H9 (cell line): ENCODE results near the gene NID1. TPM values are rescaled to one million over a fixed set of nuclear protein-coding genes. Genes with fewer than 3 reads are reported as not detected.

Experiments used
- DNase-seq: peaks from one replicate; pipeline ENCODE4 v3.0.0-alpha.2; 2017
- H2AFZ ChIP-seq: one replicate; pipeline ENCODE4 v1.6.1; 2013; ENCODE audit warnings: mild to moderate bottlenecking, low read length, control low read depth, moderate library complexity
- H2AK5ac ChIP-seq: 2 replicates; pipeline ENCODE4 v1.6.1; 2013; ENCODE audit warnings: low read length, control low read depth, mixed read lengths; ENCODE audit not compliant: insufficient read length
- H2BK120ac ChIP-seq: one replicate; pipeline ENCODE4 v1.6.1; 2013; ENCODE audit warnings: low read depth, mild to moderate bottlenecking, low read length, control low read depth, inconsistent platforms; ENCODE audit not compliant: poor library complexity, severe bottlenecking
- H2BK12ac ChIP-seq: 2 replicates; pipeline ENCODE4 v1.6.1; 2013; ENCODE audit warnings: low read length, control low read depth, mixed read lengths, low read depth; ENCODE audit not compliant: insufficient read length
- H2BK15ac ChIP-seq: 2 replicates; pipeline ENCODE4 v1.6.1; 2013; ENCODE audit warnings: low read depth, low read length, control low read depth
- H2BK20ac ChIP-seq: one replicate; pipeline ENCODE4 v1.6.1; 2013; ENCODE audit warnings: low read depth, mild to moderate bottlenecking, low read length, control low read depth, inconsistent platforms; ENCODE audit not compliant: poor library complexity, severe bottlenecking
- H2BK5ac ChIP-seq: 2 replicates; pipeline ENCODE4 v1.6.1; 2013; ENCODE audit warnings: low read length, control low read depth, mixed read lengths; ENCODE audit not compliant: insufficient read length
- H3K14ac ChIP-seq: 2 replicates; pipeline ENCODE4 v1.6.1; 2013; ENCODE audit warnings: low read length, control low read depth; ENCODE audit not compliant: insufficient read depth
- H3K18ac ChIP-seq: 2 replicates; pipeline ENCODE4 v1.6.1; 2013; ENCODE audit warnings: low read depth, mild to moderate bottlenecking, mixed read lengths, low read length, control low read depth; ENCODE audit not compliant: insufficient read length
- H3K23ac ChIP-seq: 2 replicates; pipeline ENCODE4 v1.6.1; 2013; ENCODE audit warnings: low read length, control low read depth, mixed read lengths, low read depth; ENCODE audit not compliant: insufficient read length
- H3K23me2 ChIP-seq: 2 replicates; pipeline ENCODE4 v1.6.1; 2013; ENCODE audit warnings: low read depth, mild to moderate bottlenecking, mixed read lengths, low read length, control low read depth; ENCODE audit not compliant: insufficient read length, poor library complexity, severe bottlenecking
- H3K27ac ChIP-seq: 2 replicates; pipeline ENCODE4 v1.5.1; 2013; ENCODE audit warnings: low read length, control low read depth, mixed read lengths, low read depth; ENCODE audit not compliant: insufficient read length
- H3K27me3 ChIP-seq: 2 replicates; pipeline ENCODE4 v1.6.1; 2013; ENCODE audit warnings: low read length, control low read depth, inconsistent platforms; ENCODE audit not compliant: insufficient read depth
- H3K4ac ChIP-seq: 2 replicates; pipeline ENCODE4 v1.6.1; 2013; ENCODE audit warnings: low read depth, mild to moderate bottlenecking, control low read depth, inconsistent platforms, low read length, moderate library complexity
- H3K4me1 ChIP-seq: 2 replicates; pipeline ENCODE4 v1.6.1; 2013; ENCODE audit warnings: low read length, control low read depth, inconsistent platforms; ENCODE audit not compliant: insufficient read depth
- H3K4me2 ChIP-seq: 2 replicates; pipeline ENCODE4 v1.6.1; 2013; ENCODE audit warnings: low read length, control low read depth, mixed read lengths; ENCODE audit not compliant: insufficient read length, insufficient read depth
- H3K56ac ChIP-seq: 2 replicates; pipeline ENCODE4 v1.6.1; 2013; ENCODE audit warnings: low read depth, mild to moderate bottlenecking, mixed read lengths, low read length, control low read depth; ENCODE audit not compliant: insufficient read length
- H3K79me1 ChIP-seq: 2 replicates; pipeline ENCODE4 v1.6.1; 2013; ENCODE audit warnings: low read depth, mild to moderate bottlenecking, moderate library complexity, low read length, control low read depth, inconsistent platforms; ENCODE audit not compliant: insufficient read depth, poor library complexity, severe bottlenecking
- H3K79me2 ChIP-seq: 2 replicates; pipeline ENCODE4 v1.6.1; 2013; ENCODE audit warnings: low read length, control low read depth, inconsistent platforms; ENCODE audit not compliant: insufficient read depth
- H3K9ac ChIP-seq: 2 replicates; pipeline ENCODE4 v1.6.1; 2013; ENCODE audit warnings: low read length, control low read depth, mixed read lengths; ENCODE audit not compliant: insufficient read length; ENCODE audit errors: extremely low read depth
- H3K9me3 ChIP-seq: one replicate; pipeline ENCODE4 v1.6.1; 2013; ENCODE audit warnings: low read depth, low read length, inconsistent platforms; ENCODE audit not compliant: control insufficient read depth
- H3T11ph ChIP-seq: one replicate; pipeline ENCODE4 v1.6.1; 2013; ENCODE audit warnings: mild to moderate bottlenecking, low read length, control low read depth, inconsistent platforms
- H4K20me1 ChIP-seq: one replicate; pipeline ENCODE4 v1.6.1; 2013; ENCODE audit not compliant: control insufficient read depth, insufficient read length, insufficient read depth
- H4K5ac ChIP-seq: 2 replicates; pipeline ENCODE4 v1.6.1; 2013; ENCODE audit warnings: low read depth, mild to moderate bottlenecking, mixed read lengths, low read length, control low read depth; ENCODE audit not compliant: insufficient read length
- H4K8ac ChIP-seq: replicated peaks from 2 replicates; pipeline ENCODE4 v1.6.1; 2013; ENCODE audit warnings: low read length, control low read depth, mixed read lengths, low read depth; ENCODE audit not compliant: insufficient read length
- H4K91ac ChIP-seq: 2 replicates; pipeline ENCODE4 v1.6.1; 2013; ENCODE audit warnings: low read depth, mild to moderate bottlenecking, moderate library complexity, mixed read lengths, low read length, control low read depth; ENCODE audit not compliant: insufficient read length
- H3K27ac Mint-ChIP-seq, 3 experiments: 2 replicates in 2 of 3; 3 replicates in 1 of 3; pipeline ENCODE4 v1.8.0; 2020 to 2021; ENCODE audit warnings: mixed read lengths in 3 of 3, mild to moderate bottlenecking in 1 of 3, moderate library complexity in 1 of 3
- H3K27me3 Mint-ChIP-seq: 2 replicates; pipeline ENCODE4 v1.8.0; 2021; ENCODE audit warnings: low read depth, mild to moderate bottlenecking, moderate library complexity, mixed read lengths
- H3K36me3 Mint-ChIP-seq, 3 experiments: 2 replicates in 2 of 3; 3 replicates in 1 of 3; pipeline ENCODE4 v1.8.0; 2020 to 2021; ENCODE audit warnings: low read depth in 3 of 3, mixed read lengths in 3 of 3; ENCODE audit not compliant: insufficient read depth in 1 of 3
- H3K4me1 Mint-ChIP-seq, 2 experiments: 2 replicates each; pipeline ENCODE4 v1.8.0; 2020; ENCODE audit warnings: mixed read lengths in 2 of 2
- H3K4me3 Mint-ChIP-seq, 2 experiments: 2 replicates in 1 of 2; 3 replicates in 1 of 2; pipeline ENCODE4 v1.8.0; 2020 to 2021; ENCODE audit warnings: mild to moderate bottlenecking in 2 of 2, mixed read lengths in 2 of 2, moderate library complexity in 1 of 2
- H3K9me3 Mint-ChIP-seq, 2 experiments: 2 replicates in 1 of 2; 3 replicates in 1 of 2; pipeline ENCODE4 v1.8.0; 2020; ENCODE audit warnings: mild to moderate bottlenecking in 2 of 2, mixed read lengths in 2 of 2, moderate library complexity in 1 of 2
- WGBS: extraction: QIAGEN DNeasy Blood & Tissue Kit; methylation state at CpG from one replicate; pipeline ENCODE4 v1.1.7; 2013; ENCODE audit warnings: missing lambda C conversion rate, low lambda C conversion rate, mixed read lengths; ENCODE audit not compliant: insufficient read length; ENCODE audit errors: extremely low coverage; 5-methylcytosine and 5-hydroxymethylcytosine counted together
- total RNA-seq: library from RNA; stranded (reverse); gene quantifications from 2 replicates; pipeline ENCODE4 v1.2.1, GENCODE V29; 2021
- TF ChIP-seq, protein P1 (sequence below): fragments of 200-600 bp; sonication (generic); conservative IDR thresholded peaks from 3 replicates; pipeline ENCODE4 v1.8.0; 2021; ENCODE audit warnings: antibody characterized with exemption, mild to moderate bottlenecking

The NID1 gene
- total RNA-seq, 1 experiment from 2014 or later = 28.5 TPM

DNA sequence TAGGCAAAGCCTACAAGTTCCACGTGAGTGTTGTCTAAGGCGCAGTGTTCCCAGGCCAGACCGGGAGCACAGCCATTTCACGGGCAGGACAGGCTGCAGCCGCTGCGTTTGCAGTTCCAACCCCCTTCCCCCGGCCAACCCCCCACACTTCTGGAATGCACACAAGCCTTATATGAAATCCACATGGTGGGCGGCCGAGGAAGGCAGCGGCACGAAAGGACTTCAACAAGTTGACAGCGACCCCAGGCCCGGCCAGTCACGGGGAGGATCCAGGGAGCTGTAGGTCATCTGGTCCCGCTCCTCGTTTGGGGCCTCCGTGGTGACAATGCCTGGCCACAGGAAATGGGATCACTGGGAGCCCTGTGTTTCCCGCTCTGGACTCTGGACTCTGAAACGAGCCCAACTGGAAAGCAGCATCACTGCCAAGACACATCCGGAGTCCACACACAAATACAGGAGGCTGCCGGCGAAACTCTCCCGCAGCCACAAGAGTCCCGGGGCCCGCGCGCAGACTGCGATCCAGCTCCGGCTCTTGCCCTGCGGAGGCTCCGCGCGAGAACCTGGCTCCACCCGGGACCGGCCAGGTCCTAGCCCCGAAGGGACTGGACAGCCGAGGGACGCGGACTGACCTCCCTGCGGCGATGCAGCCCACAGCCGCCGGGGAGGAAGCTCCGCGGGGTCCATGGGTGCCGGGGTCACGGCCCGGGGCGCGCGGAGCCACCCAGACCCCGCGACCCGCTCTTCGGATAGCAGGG, 794 bp downstream of the NID1 start:
- Histone ChIP-seq H2BK20ac (no peak overlapping the region), H2BK15ac (no peak overlapping the region), H2BK12ac (no peak overlapping the region), H2AK5ac (no peak overlapping the region), H3K9me3 (no peaks in the 10 kb centered on the region), H3K23me2 (peaks cover 9% of the 10 kb centered on the region), H3K79me1 (no peaks in the 10 kb centered on the region), H3K79me2 (no peaks in the 10 kb centered on the region), H2AFZ (no peak overlapping the region), H3K27ac (no peak overlapping the region), H3K4ac (no peak overlapping the region), H3K9ac (peak overlapping the region; percentile 34), H4K5ac (no peak overlapping the region), H2BK120ac (no peak overlapping the region), H3K18ac (no peak overlapping the region), H2BK5ac (no peak overlapping the region), H3K4me1 (0 out of 2 replicates have a peak, but pooled peaks cover 3% of the 10 kb centered on the region), H4K91ac (no peak overlapping the region), H3K56ac (no peak overlapping the region), H3K4me2 (peak overlapping the region; percentile 87), H4K20me1 (no peaks in the 10 kb centered on the region), H4K8ac (no peak overlapping the region), H3K27me3 (peaks cover 5% of the 10 kb centered on the region; the same call in 1 of the 2 replicates), H3T11ph (no peak overlapping the region), H3K14ac (peak overlapping the region; percentile 62; the same call in 1 of the 2 replicates), H3K23ac (no peak overlapping the region)
- 0 out of 5 replicates have a peak, but pooled peaks cover 0 to 1% of the 10 kb centered on the region in 2 experiments for H3K9me3 Mint-ChIP-seq
- peak overlapping the region; percentile 72 to 85 for H3K4me3 Mint-ChIP-seq
- H3K27ac Mint-ChIP-seq = peak overlapping the region in 1 of 3 experiments; percentile 56; a peak in 1 of 7 replicates
- peaks cover 8 to 17% of the 10 kb centered on the region in 2 experiments for H3K4me1 Mint-ChIP-seq
- TF ChIP-seq, protein P1, sequence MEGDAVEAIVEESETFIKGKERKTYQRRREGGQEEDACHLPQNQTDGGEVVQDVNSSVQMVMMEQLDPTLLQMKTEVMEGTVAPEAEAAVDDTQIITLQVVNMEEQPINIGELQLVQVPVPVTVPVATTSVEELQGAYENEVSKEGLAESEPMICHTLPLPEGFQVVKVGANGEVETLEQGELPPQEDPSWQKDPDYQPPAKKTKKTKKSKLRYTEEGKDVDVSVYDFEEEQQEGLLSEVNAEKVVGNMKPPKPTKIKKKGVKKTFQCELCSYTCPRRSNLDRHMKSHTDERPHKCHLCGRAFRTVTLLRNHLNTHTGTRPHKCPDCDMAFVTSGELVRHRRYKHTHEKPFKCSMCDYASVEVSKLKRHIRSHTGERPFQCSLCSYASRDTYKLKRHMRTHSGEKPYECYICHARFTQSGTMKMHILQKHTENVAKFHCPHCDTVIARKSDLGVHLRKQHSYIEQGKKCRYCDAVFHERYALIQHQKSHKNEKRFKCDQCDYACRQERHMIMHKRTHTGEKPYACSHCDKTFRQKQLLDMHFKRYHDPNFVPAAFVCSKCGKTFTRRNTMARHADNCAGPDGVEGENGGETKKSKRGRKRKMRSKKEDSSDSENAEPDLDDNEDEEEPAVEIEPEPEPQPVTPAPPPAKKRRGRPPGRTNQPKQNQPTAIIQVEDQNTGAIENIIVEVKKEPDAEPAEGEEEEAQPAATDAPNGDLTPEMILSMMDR = no peak
- peaks cover 0 to 10% (median 0%) of the 10 kb centered on the region in 3 experiments; a peak in 3 of 7 replicates for H3K36me3 Mint-ChIP-seq
- WGBS = no CpG with 5 or more reads among the region's 55 CpGs
- DNase-seq = peak; percentile 47
- H3K27me3 Mint-ChIP-seq = peaks cover 47% of the 10 kb centered on the region
